Measurements from ENCODE around the gene SLC22A23. TPM values are rescaled to one million over a fixed set of nuclear protein-coding genes. Genes with fewer than 3 reads are reported as not detected.
A peak's percentile ranks its signal among the peaks of the same experiment; 100 is the strongest.

Gene SLC22A23
- total RNA-seq, 6 donors from 2014 or later = 18.2 to 73.1 (median 28.3) TPM

GRCh38 chr6:3454273-3455010 is 2.4 kb downstream of the SLC22A23 start:
- Histone ChIP-seq H3K36me3 (no peaks in the 10 kb centered on the region), H3K4me1 (peaks cover 10 to 41% (median 22%) of the 10 kb centered on the region in 4 donors), H3K27me3 (peaks cover 0 to 9% (median 0%) of the 10 kb centered on the region in 4 donors), H3K4me3 (peak overlapping the region in 3 of 4 donors; percentile 51 to 69 (median 67)), H3K9me3 (no peaks in the 10 kb centered on the region), H3K27ac (no peak overlapping the region)
- TF ChIP-seq, protein P1, sequence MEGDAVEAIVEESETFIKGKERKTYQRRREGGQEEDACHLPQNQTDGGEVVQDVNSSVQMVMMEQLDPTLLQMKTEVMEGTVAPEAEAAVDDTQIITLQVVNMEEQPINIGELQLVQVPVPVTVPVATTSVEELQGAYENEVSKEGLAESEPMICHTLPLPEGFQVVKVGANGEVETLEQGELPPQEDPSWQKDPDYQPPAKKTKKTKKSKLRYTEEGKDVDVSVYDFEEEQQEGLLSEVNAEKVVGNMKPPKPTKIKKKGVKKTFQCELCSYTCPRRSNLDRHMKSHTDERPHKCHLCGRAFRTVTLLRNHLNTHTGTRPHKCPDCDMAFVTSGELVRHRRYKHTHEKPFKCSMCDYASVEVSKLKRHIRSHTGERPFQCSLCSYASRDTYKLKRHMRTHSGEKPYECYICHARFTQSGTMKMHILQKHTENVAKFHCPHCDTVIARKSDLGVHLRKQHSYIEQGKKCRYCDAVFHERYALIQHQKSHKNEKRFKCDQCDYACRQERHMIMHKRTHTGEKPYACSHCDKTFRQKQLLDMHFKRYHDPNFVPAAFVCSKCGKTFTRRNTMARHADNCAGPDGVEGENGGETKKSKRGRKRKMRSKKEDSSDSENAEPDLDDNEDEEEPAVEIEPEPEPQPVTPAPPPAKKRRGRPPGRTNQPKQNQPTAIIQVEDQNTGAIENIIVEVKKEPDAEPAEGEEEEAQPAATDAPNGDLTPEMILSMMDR (IDR thresholded peaks at IDR 0.05) = no peak
- TF ChIP-seq EP300 (IDR thresholded peaks at IDR 0.05) (no peak), POLR2A (IDR thresholded peaks at IDR 0.05) (no peak), POLR2AphosphoS5 (IDR thresholded peaks at IDR 0.05) (no peak)
- DNase-seq (no peak), ATAC-seq (ENCODE audit: low FRiP score in 2 of 2) (no peak)
- WGBS, 2 donors = 53 to 58% methylated on average over 6 of the region's 6 CpGs

GRCh38 chr6:3453413-3454272 is 3.2 kb downstream of the SLC22A23 start:
- H3K27me3 ChIP-seq = peaks cover 0 to 9% (median 0%) of the 10 kb centered on the region in 4 donors
- WGBS, 2 donors = 72 to 81% methylated on average over 5 of the region's 5 CpGs
- no peak overlapping the region for H3K27ac ChIP-seq
- no peak for ATAC-seq (ENCODE audit: low FRiP score in 2 of 2)
- DNase-seq = no peak
- peaks cover 10 to 41% (median 22%) of the 10 kb centered on the region in 4 donors for H3K4me1 ChIP-seq
- H3K4me3 ChIP-seq = peak overlapping the region in 3 of 4 donors; percentile 51 to 69 (median 67)
- TF ChIP-seq POLR2A (IDR thresholded peaks at IDR 0.05) (no peak), POLR2AphosphoS5 (IDR thresholded peaks at IDR 0.05) (no peak), EP300 (IDR thresholded peaks at IDR 0.05) (no peak)
- TF ChIP-seq, protein P1 (IDR thresholded peaks at IDR 0.05) = no peak
- H3K9me3 ChIP-seq = no peaks in the 10 kb centered on the region
- H3K36me3 ChIP-seq = no peaks in the 10 kb centered on the region

GRCh38 chr6:3451498-3451897 is 5.4 kb downstream of the SLC22A23 start:
- Histone ChIP-seq H3K36me3 (no peaks in the 10 kb centered on the region), H3K4me1 (peaks cover 5 to 29% (median 16%) of the 10 kb centered on the region in 4 donors), H3K27ac (no peak overlapping the region), H3K4me3 (no peak overlapping the region), H3K27me3 (peaks cover 0 to 3% (median 0%) of the 10 kb centered on the region in 4 donors), H3K9me3 (no peaks in the 10 kb centered on the region)
- TF ChIP-seq POLR2A (IDR thresholded peaks at IDR 0.05) (no peak), EP300 (IDR thresholded peaks at IDR 0.05) (no peak)
- TF ChIP-seq, protein P1 (IDR thresholded peaks at IDR 0.05) = no peak
- no peak for DNase-seq
- ATAC-seq (ENCODE audit: low FRiP score in 2 of 2) = no peak
- 89 to 91% methylated on average over 6 of the region's 6 CpGs for WGBS, 2 donors

- peaks cover 0 to 3% (median 0%) of the 10 kb centered on the region in 4 donors for H3K27me3 ChIP-seq
- no peak for ATAC-seq (ENCODE audit: low FRiP score in 2 of 2)
- 90 to 95% methylated on average over 5 of the region's 5 CpGs for WGBS, 2 donors
- no peak overlapping the region for H3K4me3 ChIP-seq
- TF ChIP-seq POLR2AphosphoS5 (IDR thresholded peaks at IDR 0.05) = no peak
- no peak for TF ChIP-seq EP300 (IDR thresholded peaks at IDR 0.05)
- TF ChIP-seq, protein P1 (IDR thresholded peaks at IDR 0.05) = no peak
- no peak for TF ChIP-seq POLR2A (IDR thresholded peaks at IDR 0.05)
- peaks cover 3 to 25% (median 14%) of the 10 kb centered on the region in 4 donors for H3K4me1 ChIP-seq
- DNase-seq = no peak
- H3K36me3 ChIP-seq = no peaks in the 10 kb centered on the region
- H3K9me3 ChIP-seq = no peaks in the 10 kb centered on the region
- H3K27ac ChIP-seq = no peak overlapping the region
Measured at GRCh38 chr6:3450888-3451287, 6.0 kb downstream of the SLC22A23 start.
